ENCODE results near the gene TBC1D4. TPM values are rescaled to one million over a fixed set of nuclear protein-coding genes. Genes with fewer than 3 reads are reported as not detected.

Gene TBC1D4
- total and polyA plus RNA-seq, 2 experiments from 2014 or later = 18.7 to 38.2 TPM

DNA sequence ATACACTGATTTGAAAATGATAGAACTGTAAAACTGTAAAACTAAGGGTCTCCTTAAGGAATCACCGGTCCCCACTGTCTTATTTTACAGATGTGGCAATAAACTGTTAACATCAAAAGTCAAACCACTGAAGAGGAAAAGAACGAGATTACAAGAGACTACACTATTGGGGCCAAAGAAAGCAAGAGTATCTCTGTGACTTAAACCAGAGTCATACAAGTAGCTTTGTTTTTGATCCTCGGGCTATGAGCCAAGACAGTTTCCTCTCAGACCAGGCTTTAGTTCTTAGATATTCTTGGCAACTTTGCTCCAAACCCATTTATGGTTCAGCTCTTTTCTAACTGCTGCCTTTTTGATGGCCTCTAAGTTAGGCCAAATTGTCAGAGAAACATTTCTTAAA is 113.8 kb downstream of the TBC1D4 start (continued):
- TF ChIP-seq, protein P1, sequence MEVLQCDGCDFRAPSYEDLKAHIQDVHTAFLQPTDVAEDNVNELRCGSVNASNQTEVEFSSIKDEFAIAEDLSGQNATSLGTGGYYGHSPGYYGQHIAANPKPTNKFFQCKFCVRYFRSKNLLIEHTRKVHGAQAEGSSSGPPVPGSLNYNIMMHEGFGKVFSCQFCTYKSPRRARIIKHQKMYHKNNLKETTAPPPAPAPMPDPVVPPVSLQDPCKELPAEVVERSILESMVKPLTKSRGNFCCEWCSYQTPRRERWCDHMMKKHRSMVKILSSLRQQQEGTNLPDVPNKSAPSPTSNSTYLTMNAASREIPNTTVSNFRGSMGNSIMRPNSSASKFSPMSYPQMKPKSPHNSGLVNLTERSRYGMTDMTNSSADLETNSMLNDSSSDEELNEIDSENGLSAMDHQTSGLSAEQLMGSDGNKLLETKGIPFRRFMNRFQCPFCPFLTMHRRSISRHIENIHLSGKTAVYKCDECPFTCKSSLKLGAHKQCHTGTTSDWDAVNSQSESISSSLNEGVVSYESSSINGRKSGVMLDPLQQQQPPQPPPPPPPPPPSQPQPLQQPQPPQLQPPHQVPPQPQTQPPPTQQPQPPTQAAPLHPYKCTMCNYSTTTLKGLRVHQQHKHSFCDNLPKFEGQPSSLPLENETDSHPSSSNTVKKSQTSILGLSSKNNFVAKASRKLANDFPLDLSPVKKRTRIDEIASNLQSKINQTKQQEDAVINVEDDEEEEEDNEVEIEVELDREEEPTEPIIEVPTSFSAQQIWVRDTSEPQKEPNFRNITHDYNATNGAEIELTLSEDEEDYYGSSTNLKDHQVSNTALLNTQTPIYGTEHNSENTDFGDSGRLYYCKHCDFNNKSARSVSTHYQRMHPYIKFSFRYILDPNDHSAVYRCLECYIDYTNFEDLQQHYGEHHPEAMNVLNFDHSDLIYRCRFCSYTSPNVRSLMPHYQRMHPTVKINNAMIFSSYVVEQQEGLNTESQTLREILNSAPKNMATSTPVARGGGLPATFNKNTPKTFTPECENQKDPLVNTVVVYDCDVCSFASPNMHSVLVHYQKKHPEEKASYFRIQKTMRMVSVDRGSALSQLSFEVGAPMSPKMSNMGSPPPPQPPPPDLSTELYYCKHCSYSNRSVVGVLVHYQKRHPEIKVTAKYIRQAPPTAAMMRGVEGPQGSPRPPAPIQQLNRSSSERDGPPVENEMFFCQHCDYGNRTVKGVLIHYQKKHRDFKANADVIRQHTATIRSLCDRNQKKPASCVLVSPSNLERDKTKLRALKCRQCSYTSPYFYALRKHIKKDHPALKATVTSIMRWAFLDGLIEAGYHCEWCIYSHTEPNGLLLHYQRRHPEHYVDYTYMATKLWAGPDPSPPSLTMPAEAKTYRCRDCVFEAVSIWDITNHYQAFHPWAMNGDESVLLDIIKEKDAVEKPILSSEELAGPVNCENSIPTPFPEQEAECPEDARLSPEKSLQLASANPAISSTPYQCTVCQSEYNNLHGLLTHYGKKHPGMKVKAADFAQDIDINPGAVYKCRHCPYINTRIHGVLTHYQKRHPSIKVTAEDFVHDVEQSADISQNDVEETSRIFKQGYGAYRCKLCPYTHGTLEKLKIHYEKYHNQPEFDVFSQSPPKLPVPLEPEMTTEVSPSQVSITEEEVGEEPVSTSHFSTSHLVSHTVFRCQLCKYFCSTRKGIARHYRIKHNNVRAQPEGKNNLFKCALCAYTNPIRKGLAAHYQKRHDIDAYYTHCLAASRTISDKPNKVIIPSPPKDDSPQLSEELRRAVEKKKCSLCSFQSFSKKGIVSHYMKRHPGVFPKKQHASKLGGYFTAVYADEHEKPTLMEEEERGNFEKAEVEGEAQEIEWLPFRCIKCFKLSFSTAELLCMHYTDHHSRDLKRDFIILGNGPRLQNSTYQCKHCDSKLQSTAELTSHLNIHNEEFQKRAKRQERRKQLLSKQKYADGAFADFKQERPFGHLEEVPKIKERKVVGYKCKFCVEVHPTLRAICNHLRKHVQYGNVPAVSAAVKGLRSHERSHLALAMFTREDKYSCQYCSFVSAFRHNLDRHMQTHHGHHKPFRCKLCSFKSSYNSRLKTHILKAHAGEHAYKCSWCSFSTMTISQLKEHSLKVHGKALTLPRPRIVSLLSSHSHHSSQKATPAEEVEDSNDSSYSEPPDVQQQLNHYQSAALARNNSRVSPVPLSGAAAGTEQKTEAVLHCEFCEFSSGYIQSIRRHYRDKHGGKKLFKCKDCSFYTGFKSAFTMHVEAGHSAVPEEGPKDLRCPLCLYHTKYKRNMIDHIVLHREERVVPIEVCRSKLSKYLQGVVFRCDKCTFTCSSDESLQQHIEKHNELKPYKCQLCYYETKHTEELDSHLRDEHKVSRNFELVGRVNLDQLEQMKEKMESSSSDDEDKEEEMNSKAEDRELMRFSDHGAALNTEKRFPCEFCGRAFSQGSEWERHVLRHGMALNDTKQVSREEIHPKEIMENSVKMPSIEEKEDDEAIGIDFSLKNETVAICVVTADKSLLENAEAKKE (CRISPR knock-in tag; IDR thresholded peaks at IDR 0.05) = no peak
- no peak for TF ChIP-seq JUNB (IDR thresholded peaks at IDR 0.05; ENCODE audit: unreplicated experiment)
- TF ChIP-seq POLR2AphosphoS5 (IDR thresholded peaks at IDR 0.05; ENCODE audit: low read depth) = no peak

DNA sequence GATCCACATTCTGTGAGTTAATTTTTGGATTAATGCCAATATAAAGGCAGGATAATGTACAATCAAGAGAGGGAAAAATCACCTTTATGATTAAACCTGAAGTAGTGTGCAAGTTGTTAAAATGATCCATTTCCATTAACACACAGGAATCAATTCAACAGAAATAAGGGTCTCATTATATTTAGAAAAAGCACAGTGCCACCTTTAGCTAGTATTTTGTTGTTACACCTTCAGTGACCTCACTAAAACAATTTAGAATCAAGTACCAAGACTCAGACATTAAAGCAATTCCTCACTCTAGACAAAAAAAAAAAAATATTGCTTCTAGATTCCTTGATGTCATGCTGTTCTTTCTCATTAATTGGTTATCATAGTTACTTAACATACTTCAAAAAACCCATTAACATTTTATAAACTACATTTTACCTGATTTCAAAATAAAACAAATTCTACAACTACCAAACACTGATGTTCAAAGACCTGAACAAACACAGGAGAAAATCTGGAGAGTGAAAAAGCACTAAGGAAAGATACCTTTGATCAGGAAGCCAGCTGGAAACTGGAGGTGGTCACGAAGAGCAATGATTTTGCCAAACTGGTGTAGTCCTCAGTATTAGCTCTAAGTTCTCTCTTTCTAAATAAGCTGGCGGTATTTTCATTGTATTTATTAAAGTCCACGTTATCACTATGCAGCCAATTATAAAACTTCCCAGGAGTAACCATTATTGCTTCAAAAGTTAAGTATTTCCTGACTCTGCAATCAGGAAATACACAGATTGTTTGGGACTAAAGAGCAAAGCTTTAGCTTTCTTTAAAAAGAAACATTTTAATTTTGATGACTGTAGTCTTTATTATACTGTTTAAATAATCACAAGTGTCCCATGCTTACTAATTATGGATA is 115.3 kb downstream of the TBC1D4 start:
- H3K36me3 Mint-ChIP-seq (ENCODE audit: low read depth) = no peaks in the 10 kb centered on the region
- Histone ChIP-seq H3K79me2 (replicated peaks; ENCODE audit: insufficient read depth) (0 out of 2 replicates have a peak, but pooled peaks cover 2% of the 10 kb centered on the region), H3K4me2 (no peak overlapping the region), H3F3A (replicated peaks; ENCODE audit: low read depth) (no peaks in the 10 kb centered on the region), H2AFZ (no peak overlapping the region), H3K9me2 (ENCODE audit: insufficient read depth) (no peaks in the 10 kb centered on the region), H3K4me1 (ENCODE audit: insufficient read depth) (no peaks in the 10 kb centered on the region; the same call in 1 of the 2 replicates), H3K27me3 (ENCODE audit: insufficient read depth) (no peaks in the 10 kb centered on the region), H3K27ac (ENCODE audit: low read depth) (no peak overlapping the region), H3K4me3 (no peak overlapping the region), H4K20me1 (replicated peaks; ENCODE audit: insufficient read depth) (no peaks in the 10 kb centered on the region), H3K36me3 (ENCODE audit: insufficient read depth) (no peaks in the 10 kb centered on the region)
- no peak overlapping the region for H3K27ac Mint-ChIP-seq
- no peak for ATAC-seq
- peaks cover 2% of the 10 kb centered on the region for H3K27me3 Mint-ChIP-seq (ENCODE audit: insufficient read depth, low read depth, poor library complexity)
- H3K4me3 Mint-ChIP-seq = no peak overlapping the region
- H3K9me3 Mint-ChIP-seq = no peaks in the 10 kb centered on the region
- no peak for DNase-seq (ENCODE audit: low spot score)
- peaks cover 8% of the 10 kb centered on the region for H3K4me1 Mint-ChIP-seq
- TF ChIP-seq, protein P2, sequence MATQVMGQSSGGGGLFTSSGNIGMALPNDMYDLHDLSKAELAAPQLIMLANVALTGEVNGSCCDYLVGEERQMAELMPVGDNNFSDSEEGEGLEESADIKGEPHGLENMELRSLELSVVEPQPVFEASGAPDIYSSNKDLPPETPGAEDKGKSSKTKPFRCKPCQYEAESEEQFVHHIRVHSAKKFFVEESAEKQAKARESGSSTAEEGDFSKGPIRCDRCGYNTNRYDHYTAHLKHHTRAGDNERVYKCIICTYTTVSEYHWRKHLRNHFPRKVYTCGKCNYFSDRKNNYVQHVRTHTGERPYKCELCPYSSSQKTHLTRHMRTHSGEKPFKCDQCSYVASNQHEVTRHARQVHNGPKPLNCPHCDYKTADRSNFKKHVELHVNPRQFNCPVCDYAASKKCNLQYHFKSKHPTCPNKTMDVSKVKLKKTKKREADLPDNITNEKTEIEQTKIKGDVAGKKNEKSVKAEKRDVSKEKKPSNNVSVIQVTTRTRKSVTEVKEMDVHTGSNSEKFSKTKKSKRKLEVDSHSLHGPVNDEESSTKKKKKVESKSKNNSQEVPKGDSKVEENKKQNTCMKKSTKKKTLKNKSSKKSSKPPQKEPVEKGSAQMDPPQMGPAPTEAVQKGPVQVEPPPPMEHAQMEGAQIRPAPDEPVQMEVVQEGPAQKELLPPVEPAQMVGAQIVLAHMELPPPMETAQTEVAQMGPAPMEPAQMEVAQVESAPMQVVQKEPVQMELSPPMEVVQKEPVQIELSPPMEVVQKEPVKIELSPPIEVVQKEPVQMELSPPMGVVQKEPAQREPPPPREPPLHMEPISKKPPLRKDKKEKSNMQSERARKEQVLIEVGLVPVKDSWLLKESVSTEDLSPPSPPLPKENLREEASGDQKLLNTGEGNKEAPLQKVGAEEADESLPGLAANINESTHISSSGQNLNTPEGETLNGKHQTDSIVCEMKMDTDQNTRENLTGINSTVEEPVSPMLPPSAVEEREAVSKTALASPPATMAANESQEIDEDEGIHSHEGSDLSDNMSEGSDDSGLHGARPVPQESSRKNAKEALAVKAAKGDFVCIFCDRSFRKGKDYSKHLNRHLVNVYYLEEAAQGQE (IDR thresholded peaks at IDR 0.05; ENCODE audit: unreplicated experiment) = no peak
- TF ChIP-seq EZH2 (IDR thresholded peaks at IDR 0.05; ENCODE audit: low read depth, unreplicated experiment) = no peak
